Measurements from ENCODE around the gene HP1BP3. TPM values are rescaled to one million over a fixed set of nuclear protein-coding genes. Genes with fewer than 3 reads are reported as not detected.

HP1BP3 gene
- polyA plus RNA-seq, 1 donor from 2014 or later = 389 TPM

GRCh38 chr1:20751462-20751990, 35.6 kb downstream of the HP1BP3 start:
- no peak overlapping the region for H3K4me3 ChIP-seq (ENCODE audit: low read length)
- H3K79me2 ChIP-seq (replicated peaks; ENCODE audit: insufficient read depth, low read length) = peaks cover 10% of the 10 kb centered on the region
- H3K36me3 ChIP-seq (ENCODE audit: insufficient read depth, low read length) = peaks cover 22% of the 10 kb centered on the region
- no peak overlapping the region for H3K27ac ChIP-seq (ENCODE audit: low read length)
- TF ChIP-seq, protein P1, sequence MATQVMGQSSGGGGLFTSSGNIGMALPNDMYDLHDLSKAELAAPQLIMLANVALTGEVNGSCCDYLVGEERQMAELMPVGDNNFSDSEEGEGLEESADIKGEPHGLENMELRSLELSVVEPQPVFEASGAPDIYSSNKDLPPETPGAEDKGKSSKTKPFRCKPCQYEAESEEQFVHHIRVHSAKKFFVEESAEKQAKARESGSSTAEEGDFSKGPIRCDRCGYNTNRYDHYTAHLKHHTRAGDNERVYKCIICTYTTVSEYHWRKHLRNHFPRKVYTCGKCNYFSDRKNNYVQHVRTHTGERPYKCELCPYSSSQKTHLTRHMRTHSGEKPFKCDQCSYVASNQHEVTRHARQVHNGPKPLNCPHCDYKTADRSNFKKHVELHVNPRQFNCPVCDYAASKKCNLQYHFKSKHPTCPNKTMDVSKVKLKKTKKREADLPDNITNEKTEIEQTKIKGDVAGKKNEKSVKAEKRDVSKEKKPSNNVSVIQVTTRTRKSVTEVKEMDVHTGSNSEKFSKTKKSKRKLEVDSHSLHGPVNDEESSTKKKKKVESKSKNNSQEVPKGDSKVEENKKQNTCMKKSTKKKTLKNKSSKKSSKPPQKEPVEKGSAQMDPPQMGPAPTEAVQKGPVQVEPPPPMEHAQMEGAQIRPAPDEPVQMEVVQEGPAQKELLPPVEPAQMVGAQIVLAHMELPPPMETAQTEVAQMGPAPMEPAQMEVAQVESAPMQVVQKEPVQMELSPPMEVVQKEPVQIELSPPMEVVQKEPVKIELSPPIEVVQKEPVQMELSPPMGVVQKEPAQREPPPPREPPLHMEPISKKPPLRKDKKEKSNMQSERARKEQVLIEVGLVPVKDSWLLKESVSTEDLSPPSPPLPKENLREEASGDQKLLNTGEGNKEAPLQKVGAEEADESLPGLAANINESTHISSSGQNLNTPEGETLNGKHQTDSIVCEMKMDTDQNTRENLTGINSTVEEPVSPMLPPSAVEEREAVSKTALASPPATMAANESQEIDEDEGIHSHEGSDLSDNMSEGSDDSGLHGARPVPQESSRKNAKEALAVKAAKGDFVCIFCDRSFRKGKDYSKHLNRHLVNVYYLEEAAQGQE (IDR thresholded peaks at IDR 0.05; ENCODE audit: borderline replicate concordance) = no peak
- TF ChIP-seq SMC3 (conservative IDR thresholded peaks at IDR 0.05; ENCODE audit: poor library complexity) (no peak), MXI1 (conservative IDR thresholded peaks at IDR 0.05; ENCODE audit: poor library complexity, severe bottlenecking) (no peak), EP300 (conservative IDR thresholded peaks at IDR 0.05; ENCODE audit: poor library complexity, severe bottlenecking) (no peak), CTCF (IDR thresholded peaks at IDR 0.05; ENCODE audit: poor library complexity, severe bottlenecking) (no peak)
- H4K20me1 ChIP-seq (ENCODE audit: insufficient read depth) = no peaks in the 10 kb centered on the region
- H3K9ac ChIP-seq (ENCODE audit: low read length) = no peak overlapping the region
- no peak overlapping the region for H2AFZ ChIP-seq (ENCODE audit: low read depth, low read length)
- no peaks in the 10 kb centered on the region for H3K27me3 ChIP-seq (ENCODE audit: insufficient read depth, low read depth, low read length)
- no peaks in the 10 kb centered on the region for H3K9me2 ChIP-seq (ENCODE audit: insufficient read depth, low read length)
- H3K4me2 ChIP-seq (ENCODE audit: low read length) = no peak overlapping the region
- no peaks in the 10 kb centered on the region for H3K9me3 ChIP-seq (ENCODE audit: low read length)
- no peaks in the 10 kb centered on the region for H3F3A ChIP-seq (ENCODE audit: insufficient read depth, low read length, poor library complexity, severe bottlenecking)

GRCh38 chr1:20742671-20743070, 44.4 kb downstream of the HP1BP3 start:
- H3K4me3 ChIP-seq (ENCODE audit: low read length) = no peak overlapping the region
- no peaks in the 10 kb centered on the region for H3K79me2 ChIP-seq (replicated peaks; ENCODE audit: insufficient read depth, low read length)
- no peak for TF ChIP-seq SMC3 (conservative IDR thresholded peaks at IDR 0.05; ENCODE audit: poor library complexity)
- no peak for TF ChIP-seq MXI1 (conservative IDR thresholded peaks at IDR 0.05; ENCODE audit: poor library complexity, severe bottlenecking)
- no peak for TF ChIP-seq RAD21 (conservative IDR thresholded peaks at IDR 0.05)
- TF ChIP-seq EP300 (conservative IDR thresholded peaks at IDR 0.05; ENCODE audit: poor library complexity, severe bottlenecking) = no peak
- no peak for TF ChIP-seq CTCF (IDR thresholded peaks at IDR 0.05; ENCODE audit: poor library complexity, severe bottlenecking)
- TF ChIP-seq EZH2 (IDR thresholded peaks at IDR 0.05; ENCODE audit: borderline replicate concordance, insufficient read depth, low read length, poor library complexity, severe bottlenecking) = no peak
- TF ChIP-seq TAF1 (IDR thresholded peaks at IDR 0.05; ENCODE audit: low read depth) = no peak
- TF ChIP-seq, protein P1 (IDR thresholded peaks at IDR 0.05; ENCODE audit: borderline replicate concordance) = no peak
- TF ChIP-seq POLR2AphosphoS5 (IDR thresholded peaks at IDR 0.05) = no peak
- H3K9me2 ChIP-seq (ENCODE audit: insufficient read depth, low read length) = no peaks in the 10 kb centered on the region
- no peaks in the 10 kb centered on the region for H3F3A ChIP-seq (ENCODE audit: insufficient read depth, low read length, poor library complexity, severe bottlenecking)
- H3K4me2 ChIP-seq (ENCODE audit: low read length) = no peak overlapping the region
- H3K9ac ChIP-seq (ENCODE audit: low read length) = no peak overlapping the region
- H4K20me1 ChIP-seq (ENCODE audit: insufficient read depth) = no peaks in the 10 kb centered on the region
- peaks cover 11% of the 10 kb centered on the region for H3K36me3 ChIP-seq (ENCODE audit: insufficient read depth, low read length)
- H3K9me3 ChIP-seq (ENCODE audit: low read length) = no peaks in the 10 kb centered on the region
- H3K27me3 ChIP-seq (ENCODE audit: insufficient read depth, low read depth, low read length) = no peaks in the 10 kb centered on the region
- no peak overlapping the region for H2AFZ ChIP-seq (ENCODE audit: low read depth, low read length)
- H3K27ac ChIP-seq (ENCODE audit: low read length) = no peak overlapping the region
